ENCODE data around the gene CHCHD4. TPM values are rescaled to one million over a fixed set of nuclear protein-coding genes. Genes with fewer than 3 reads are reported as not detected.

The CHCHD4 gene
- total RNA-seq, 1 donor from 2014 or later = 10.8 TPM

GRCh38 chr3:14145670-14146380, 21.2 kb upstream of the CHCHD4 start:
- H3K27me3 Mint-ChIP-seq = no peaks in the 10 kb centered on the region
- H3K4me3 Mint-ChIP-seq (ENCODE audit: low read depth) = no peak overlapping the region
- no peak overlapping the region for H3K27ac Mint-ChIP-seq
- TF ChIP-seq CTCF (IDR thresholded peaks at IDR 0.05; ENCODE audit: unreplicated experiment) = no peak
- DNase-seq (ENCODE audit: low spot score, unreplicated experiment) = no peak
- H3K36me3 Mint-ChIP-seq (ENCODE audit: insufficient read depth) = peaks cover 10% of the 10 kb centered on the region
- H3K9me3 Mint-ChIP-seq (ENCODE audit: low read depth) = no peaks in the 10 kb centered on the region
- H3K4me1 Mint-ChIP-seq (ENCODE audit: low read depth) = peaks cover 4% of the 10 kb centered on the region

- Mint-ChIP-seq H3K36me3 (ENCODE audit: insufficient read depth) (peaks cover 8% of the 10 kb centered on the region), H3K27me3 (no peaks in the 10 kb centered on the region), H3K9me3 (ENCODE audit: low read depth) (no peaks in the 10 kb centered on the region), H3K4me1 (ENCODE audit: low read depth) (peaks cover 4% of the 10 kb centered on the region), H3K4me3 (ENCODE audit: low read depth) (no peak overlapping the region), H3K27ac (no peak overlapping the region)
- DNase-seq (ENCODE audit: low spot score, unreplicated experiment) = no peak
- TF ChIP-seq CTCF (IDR thresholded peaks at IDR 0.05; ENCODE audit: unreplicated experiment) = no peak
These were observed 20.6 kb upstream of the CHCHD4 start for GRCh38 chr3:14145236-14145635.

- H3K27ac Mint-ChIP-seq = peak overlapping the region; percentile 93
- H3K4me1 Mint-ChIP-seq (ENCODE audit: low read depth) = peaks cover 4% of the 10 kb centered on the region
- DNase-seq (ENCODE audit: low spot score, unreplicated experiment) = no peak
- H3K36me3 Mint-ChIP-seq (ENCODE audit: insufficient read depth) = peaks cover 9% of the 10 kb centered on the region
- H3K4me3 Mint-ChIP-seq (ENCODE audit: low read depth) = no peak overlapping the region
- no peak for TF ChIP-seq CTCF (IDR thresholded peaks at IDR 0.05; ENCODE audit: unreplicated experiment)
- H3K9me3 Mint-ChIP-seq (ENCODE audit: low read depth) = no peaks in the 10 kb centered on the region
- H3K27me3 Mint-ChIP-seq = no peaks in the 10 kb centered on the region
These were observed 19.9 kb upstream of the CHCHD4 start for GRCh38 chr3:14144423-14145075.

DNA sequence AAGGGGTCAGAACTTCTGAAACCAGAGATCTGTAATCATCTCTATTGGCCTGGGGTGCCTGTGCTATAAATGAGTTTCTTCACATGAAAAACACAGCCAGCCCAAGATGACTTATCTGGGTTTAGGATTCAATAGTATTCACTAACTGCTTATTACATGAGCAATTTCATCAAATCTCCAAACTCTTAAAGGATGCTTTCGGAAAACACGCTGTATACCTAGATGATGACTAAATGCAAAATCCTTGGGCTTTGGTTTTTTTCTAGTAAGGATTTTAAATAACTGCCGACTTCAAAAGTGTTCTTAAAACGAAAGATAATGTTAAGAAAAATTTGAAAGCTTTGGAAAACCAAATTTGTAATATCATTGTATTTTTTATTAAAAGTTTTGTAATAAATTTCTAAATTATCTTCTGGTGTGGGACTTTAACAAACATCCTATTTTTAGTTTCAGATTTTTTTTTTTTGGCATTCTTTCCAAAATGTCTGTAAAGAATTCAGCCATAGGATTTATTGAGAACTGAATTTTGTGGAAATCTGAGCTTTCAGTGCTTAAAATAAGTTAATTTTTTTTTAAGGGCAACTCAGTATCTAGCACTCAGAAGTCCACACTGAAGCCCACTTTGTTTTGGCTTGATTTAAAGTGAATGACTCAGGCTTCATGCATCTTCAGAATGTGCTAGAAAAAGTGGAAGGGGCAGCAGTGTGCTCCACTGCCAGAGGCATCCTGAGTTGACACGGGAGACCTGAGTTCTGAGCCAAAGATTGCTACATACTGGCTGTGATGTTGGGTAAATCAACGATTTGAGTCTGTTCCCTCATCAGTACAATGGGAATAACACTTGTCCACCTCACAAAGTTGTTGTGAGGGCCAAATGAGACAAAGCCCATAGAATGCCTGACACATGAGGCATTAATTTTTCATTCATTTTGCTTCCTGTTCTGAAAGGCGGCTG, 18.9 kb upstream of the CHCHD4 start:
- Mint-ChIP-seq H3K4me1 (ENCODE audit: low read depth) (peaks cover 4% of the 10 kb centered on the region), H3K9me3 (ENCODE audit: low read depth) (no peaks in the 10 kb centered on the region), H3K27me3 (no peaks in the 10 kb centered on the region), H3K27ac (no peak overlapping the region), H3K36me3 (ENCODE audit: insufficient read depth) (peaks cover 11% of the 10 kb centered on the region), H3K4me3 (ENCODE audit: low read depth) (no peak overlapping the region)
- TF ChIP-seq CTCF (IDR thresholded peaks at IDR 0.05; ENCODE audit: unreplicated experiment) = no peak
- DNase-seq (ENCODE audit: low spot score, unreplicated experiment) = no peak
